Right lobe of liver (tissue), 6 donors: ENCODE measurements around the gene MAP3K1. TPM values are rescaled to one million over a fixed set of nuclear protein-coding genes. Genes with fewer than 3 reads are reported as not detected.

ENCODE experiments used
- ATAC-seq, 4 donors: fragments of 200-7000 bp; cut with Tn5 transposase; one replicate each; pipeline ENCODE4 v1.9.1; 2020; ENCODE audit warnings: mild to moderate bottlenecking in 4 of 4, moderate library complexity in 4 of 4
- DNase-seq, 3 donors: peaks; one replicate each; pipeline ENCODE4 v3.0.0-alpha.2; 2020
- H3K27ac ChIP-seq, 3 donors: fragments of 200-600 bp; one replicate each; pipeline ENCODE4 v1.8.0; 2022
- H3K27me3 ChIP-seq, 2 donors: fragments of 200-600 bp; one replicate each; pipeline ENCODE4 v1.8.0; 2022
- H3K36me3 ChIP-seq, 4 donors: fragments of 200-600 bp; sonication (generic) in 1 of 4; one replicate each; pipeline versions ENCODE4 v1.5.1 to v1.8.0; 2017 to 2022; ENCODE audit warnings: control low read depth in 1 of 4
- H3K4me1 ChIP-seq, 4 donors: fragments of 200-600 bp; sonication (generic) in 1 of 4; one replicate each; pipeline versions ENCODE4 v1.5.1 to v1.8.0; 2017 to 2022; ENCODE audit warnings: control low read depth in 1 of 4
- H3K4me3 ChIP-seq, 3 donors: fragments of 200-600 bp; one replicate each; pipeline ENCODE4 v1.8.0; 2022
- H3K9me3 ChIP-seq, 4 donors: fragments of 200-600 bp; sonication (generic) in 1 of 4; one replicate each; pipeline versions ENCODE4 v1.5.1 to v1.8.0; 2017 to 2022; ENCODE audit warnings: control low read depth in 1 of 4
- POLR2A ChIP-seq: fragments of 450-650 bp; IDR thresholded peaks from one replicate; pipeline ENCODE4 v1.6.1; 2017; ENCODE audit warnings: antibody characterized with exemption, mild to moderate bottlenecking
- WGBS: methylation state at CpG from one replicate; pipeline ENCODE4 v1.1.6; 2018; ENCODE audit warnings: low coverage, low lambda C conversion rate; ENCODE audit not compliant: insufficient coverage; ENCODE audit errors: missing lambda C conversion rate; 5-methylcytosine and 5-hydroxymethylcytosine counted together
- intact Hi-C, 2 donors: fragments of 100-400 bp; cut with DNase I; formaldehyde crosslinking; loops; one replicate each; pipeline versions ENCODE4 v1.11.2 to v1.14.1; 2022
- total RNA-seq, 6 experiments: library from RNA; depleted of rRNA in 2 of 6; stranded (reverse); fragments of >200 nt in 2 of 6; fragmentation: NEBNext Ultra II Directional in 3 of 6; extraction: Animal tissue kit (Norgen Biotek cat#: 25700) in 3 of 6; gene quantifications; one replicate each; pipeline versions ENCODE4 v1.1.0 to v1.2.4, GENCODE V29; 2016 to 2023
- TF ChIP-seq, protein P1 (sequence below), 4 donors: fragments of 200-600 bp in 3 of 4; fragments of 450-650 bp in 1 of 4; IDR thresholded peaks; one replicate each; pipeline versions ENCODE4 v1.5.1 to v1.8.0; 2016 to 2022; ENCODE audit warnings: antibody characterized with exemption in 4 of 4, mild to moderate bottlenecking in 2 of 4
- donor health status: DM: no; HTN: yes; CAD: no.
- donor health status: DM: no; HTN: no; CAD: no.
- donor health status: DM: no; HTN: no; CAD: no.
- donor health status: DM: no; HTN: yes; CAD: no.
- donor health status: DM: no; HTN: yes; CAD: no.

MAP3K1 gene
- total RNA-seq, 6 experiments from 2014 or later, result 6.3 to 10.3 (median 8.3) TPM

DNA sequence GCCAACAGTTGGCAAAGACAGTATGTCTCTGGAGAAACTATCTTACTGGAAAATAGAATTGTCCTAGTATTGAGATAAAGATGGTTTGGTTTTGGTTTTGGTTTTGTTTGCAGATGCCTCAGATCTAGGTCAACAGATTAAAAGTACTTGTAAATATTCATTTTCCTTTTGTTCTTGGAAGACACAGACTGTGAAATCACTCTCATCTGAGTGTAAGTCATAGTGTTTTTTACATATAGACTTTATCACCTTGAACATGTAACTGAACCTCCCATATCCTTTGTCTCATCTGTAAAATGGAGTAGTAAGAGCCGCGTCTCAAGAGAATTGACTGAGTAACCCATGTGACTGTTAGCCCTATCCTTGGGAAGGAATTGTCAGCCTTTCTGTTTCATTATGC is 34.3 kb downstream of the MAP3K1 start:
- intact Hi-C loops, result loop anchor here in 1 of 2 donors (10.0 kb wide), 1 partner anchor 585 kb away; no protein-coding TSS in a partner anchor
- Histone ChIP-seq H3K27me3 (no peaks in the 10 kb centered on the region), H3K36me3 (no peaks in the 10 kb centered on the region), H3K4me3 (no peak overlapping the region), H3K27ac (no peak overlapping the region), H3K9me3 (no peaks in the 10 kb centered on the region), H3K4me1 (peaks cover 0 to 33% (median 11%) of the 10 kb centered on the region in 4 donors)
- WGBS, result 93% methylated on average over 2 of the region's 2 CpGs
- no peak for DNase-seq
- peak in 1 of 4 donors; percentile 46 for ATAC-seq
- no peak for TF ChIP-seq POLR2A
- TF ChIP-seq, protein P1, sequence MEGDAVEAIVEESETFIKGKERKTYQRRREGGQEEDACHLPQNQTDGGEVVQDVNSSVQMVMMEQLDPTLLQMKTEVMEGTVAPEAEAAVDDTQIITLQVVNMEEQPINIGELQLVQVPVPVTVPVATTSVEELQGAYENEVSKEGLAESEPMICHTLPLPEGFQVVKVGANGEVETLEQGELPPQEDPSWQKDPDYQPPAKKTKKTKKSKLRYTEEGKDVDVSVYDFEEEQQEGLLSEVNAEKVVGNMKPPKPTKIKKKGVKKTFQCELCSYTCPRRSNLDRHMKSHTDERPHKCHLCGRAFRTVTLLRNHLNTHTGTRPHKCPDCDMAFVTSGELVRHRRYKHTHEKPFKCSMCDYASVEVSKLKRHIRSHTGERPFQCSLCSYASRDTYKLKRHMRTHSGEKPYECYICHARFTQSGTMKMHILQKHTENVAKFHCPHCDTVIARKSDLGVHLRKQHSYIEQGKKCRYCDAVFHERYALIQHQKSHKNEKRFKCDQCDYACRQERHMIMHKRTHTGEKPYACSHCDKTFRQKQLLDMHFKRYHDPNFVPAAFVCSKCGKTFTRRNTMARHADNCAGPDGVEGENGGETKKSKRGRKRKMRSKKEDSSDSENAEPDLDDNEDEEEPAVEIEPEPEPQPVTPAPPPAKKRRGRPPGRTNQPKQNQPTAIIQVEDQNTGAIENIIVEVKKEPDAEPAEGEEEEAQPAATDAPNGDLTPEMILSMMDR (IDR thresholded peaks at IDR 0.05), result no peak

DNA sequence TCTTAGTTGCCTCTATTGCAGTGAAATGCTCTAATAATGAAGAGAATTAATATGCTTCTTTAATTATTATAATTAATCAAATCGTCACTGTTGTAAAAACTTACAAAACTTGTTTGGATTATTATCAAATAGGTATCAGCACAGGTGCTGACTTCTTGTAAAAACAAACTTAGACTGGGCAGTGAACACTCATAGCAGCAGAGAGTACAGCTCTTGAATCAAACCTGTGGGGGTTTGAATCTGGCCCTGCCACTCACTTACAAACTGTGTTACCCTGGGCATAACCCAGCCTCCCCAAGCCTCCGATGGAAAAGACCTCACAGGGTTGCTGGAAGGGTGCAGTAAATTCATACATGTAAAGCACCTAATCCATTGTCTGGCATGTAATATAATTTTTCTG is 35.1 kb downstream of the MAP3K1 start:
- no peaks in the 10 kb centered on the region for H3K9me3 ChIP-seq
- H3K27ac ChIP-seq, result no peak overlapping the region
- no peaks in the 10 kb centered on the region for H3K36me3 ChIP-seq
- H3K4me1 ChIP-seq, result peaks cover 0 to 37% (median 11%) of the 10 kb centered on the region in 4 donors
- H3K27me3 ChIP-seq, result no peaks in the 10 kb centered on the region
- ATAC-seq (no peak), DNase-seq (no peak)
- 39% methylated on average over 1 of the region's 2 CpGs for WGBS
- no peak for TF ChIP-seq POLR2A
- TF ChIP-seq, protein P1 (IDR thresholded peaks at IDR 0.05), result no peak
- intact Hi-C loops, result no loop called here
- no peak overlapping the region for H3K4me3 ChIP-seq

DNA sequence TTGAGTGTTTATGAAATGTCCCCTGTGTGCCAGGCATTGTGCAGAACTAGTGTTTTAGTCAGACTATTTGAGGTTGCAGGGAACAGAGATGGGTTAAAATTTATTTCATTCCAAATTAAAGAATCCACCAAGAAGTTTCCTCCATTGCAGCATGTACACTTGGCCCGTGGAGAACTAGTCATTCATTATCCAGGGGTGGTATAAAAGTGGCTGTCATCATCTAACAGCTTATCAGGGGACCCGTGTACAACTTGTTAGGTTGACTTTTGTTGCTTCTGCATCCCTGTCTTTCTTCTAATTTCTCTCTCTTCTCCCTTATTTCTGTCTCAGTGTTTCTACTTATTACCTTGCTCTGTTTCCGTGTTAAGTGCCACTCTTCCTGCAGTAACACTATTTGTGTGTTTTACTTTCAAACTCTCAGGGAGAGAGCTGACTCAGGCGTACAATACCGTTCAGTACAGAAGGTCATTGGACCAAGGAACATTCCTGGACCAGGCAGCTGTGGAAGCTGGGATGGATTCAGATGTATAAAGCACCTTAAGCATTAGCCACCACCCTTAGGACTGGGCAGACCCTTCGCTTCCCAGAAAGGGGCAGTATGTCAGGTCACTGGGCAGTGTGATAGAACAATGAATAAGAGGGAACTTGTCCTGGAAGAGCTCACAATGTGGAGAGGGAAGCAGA is 36.1 kb downstream of the MAP3K1 start:
- ATAC-seq, result peak; percentile 74 to 91 (median 88)
- Histone ChIP-seq H3K27me3 (no peaks in the 10 kb centered on the region), H3K4me3 (no peak overlapping the region), H3K4me1 (peaks cover 0 to 37% (median 11%) of the 10 kb centered on the region in 4 donors), H3K9me3 (no peaks in the 10 kb centered on the region), H3K36me3 (no peaks in the 10 kb centered on the region), H3K27ac (peak overlapping the region in 1 of 3 donors; percentile 7)
- intact Hi-C loops, result no loop called here
- TF ChIP-seq, protein P1 (IDR thresholded peaks at IDR 0.05), result no peak
- no peak for TF ChIP-seq POLR2A
- no peak for DNase-seq
- WGBS, result 17% methylated on average over 6 of the region's 6 CpGs

DNA sequence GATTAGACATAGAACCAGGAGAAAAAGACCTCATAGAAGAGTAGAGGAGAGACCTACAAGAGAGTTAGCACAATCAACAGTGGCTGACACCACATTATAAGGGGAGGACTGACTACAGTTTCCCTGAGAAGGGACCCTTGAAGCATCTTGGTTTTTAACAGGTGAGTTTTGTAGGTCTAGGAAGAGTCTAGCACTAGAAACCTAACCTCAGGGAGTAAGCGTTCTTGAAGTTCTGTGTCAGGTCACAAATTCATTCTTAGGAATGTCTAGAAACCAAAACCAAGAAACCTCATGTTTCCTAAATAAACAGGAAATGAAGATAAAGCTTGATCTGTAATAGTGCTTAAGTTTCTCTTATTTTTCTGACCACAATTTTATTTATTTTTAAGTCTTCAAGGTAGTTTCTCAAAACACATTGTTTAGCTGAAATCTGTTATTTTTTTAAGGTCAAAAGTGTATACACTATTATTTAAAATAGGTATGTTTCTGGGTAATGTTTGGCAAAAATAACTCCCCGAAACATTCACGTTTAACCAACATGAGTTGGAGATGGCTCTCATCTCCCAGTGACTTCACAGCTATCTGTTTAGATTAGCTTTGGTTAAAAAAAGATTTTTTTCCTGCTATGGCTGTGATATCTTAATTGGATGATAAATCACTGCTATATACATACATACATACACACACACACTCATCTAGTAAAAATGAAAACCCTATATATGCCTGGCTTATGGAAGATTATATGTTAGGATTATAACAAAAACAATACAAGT is 37.1 kb downstream of the MAP3K1 start:
- Histone ChIP-seq H3K4me3 (no peak overlapping the region), H3K4me1 (peaks cover 0 to 37% (median 11%) of the 10 kb centered on the region in 4 donors), H3K27me3 (no peaks in the 10 kb centered on the region), H3K9me3 (no peaks in the 10 kb centered on the region), H3K27ac (peak overlapping the region in 1 of 3 donors; percentile 7), H3K36me3 (no peaks in the 10 kb centered on the region)
- no peak for DNase-seq
- intact Hi-C loops, result no loop called here
- TF ChIP-seq, protein P1 (IDR thresholded peaks at IDR 0.05), result no peak
- no peak for TF ChIP-seq POLR2A
- peak in 3 of 4 donors; percentile 9 to 13 (median 10) for ATAC-seq
- WGBS, result 45% methylated on average over 3 of the region's 3 CpGs
